HL-60 (cell line): ENCODE measurements around the gene ATF6.

Experiments used
- DNase-seq, 2 experiments: peaks; one replicate each; pipeline ENCODE4 v3.0.0-alpha.2; 2010 to 2020; ENCODE audit warnings: low read depth in 1 of 2, low spot score in 1 of 2
- H3K27ac ChIP-seq: fragments of 250-450 bp; sonication (Bioruptor Pico); replicated peaks from 2 replicates; pipeline ENCODE4 v1.5.1; 2020; ENCODE audit warnings: mild to moderate bottlenecking, moderate library complexity
- H3K27me3 ChIP-seq: fragments of 250-450 bp; sonication (Bioruptor Pico); 2 replicates; pipeline ENCODE4 v1.5.1; 2021; ENCODE audit warnings: mild to moderate bottlenecking, moderate library complexity; ENCODE audit not compliant: insufficient read depth, poor library complexity, severe bottlenecking
- H3K4me3 ChIP-seq: replicated peaks from 2 replicates; pipeline ENCODE4 v1.5.1; 2011; ENCODE audit warnings: mild to moderate bottlenecking, control low read depth, low read length; ENCODE audit not compliant: insufficient read depth
- CTCF ChIP-seq: IDR thresholded peaks from one replicate; pipeline ENCODE4 v1.5.1; 2011; ENCODE audit warnings: low read length, control low read depth, inconsistent platforms; ENCODE audit not compliant: insufficient read depth
- GABPA ChIP-seq: IDR thresholded peaks from 2 replicates; pipeline ENCODE4 v1.6.1; 2012; ENCODE audit warnings: low read depth
- POLR2AphosphoS5 ChIP-seq: IDR thresholded peaks from 2 replicates; pipeline ENCODE4 v1.6.1; 2012; ENCODE audit warnings: low read depth
- REST ChIP-seq: IDR thresholded peaks from 2 replicates; pipeline ENCODE4 v1.6.1; 2012; ENCODE audit warnings: low read depth; ENCODE audit not compliant: insufficient replicate concordance
- SPI1 ChIP-seq: IDR thresholded peaks from 2 replicates; pipeline ENCODE4 v1.6.1; 2012; ENCODE audit warnings: low read depth, mild to moderate bottlenecking, borderline replicate concordance

The ATF6 gene

GRCh38 chr1:161731241-161731640 is 34.9 kb upstream of the ATF6 start:
- TF ChIP-seq CTCF: no peak
- no peak for TF ChIP-seq REST
- no peak for TF ChIP-seq POLR2AphosphoS5
- no peak overlapping the region for H3K27ac ChIP-seq
- DNase-seq: no peak
- no peaks in the 10 kb centered on the region for H3K27me3 ChIP-seq
- no peak overlapping the region for H3K4me3 ChIP-seq

GRCh38 chr1:161731981-161732718 is 34.0 kb upstream of the ATF6 start:
- H3K4me3 ChIP-seq: no peak overlapping the region
- no peak for DNase-seq
- H3K27ac ChIP-seq: no peak overlapping the region
- H3K27me3 ChIP-seq: no peaks in the 10 kb centered on the region
- no peak for TF ChIP-seq GABPA
- TF ChIP-seq CTCF: no peak
- no peak for TF ChIP-seq SPI1
- no peak for TF ChIP-seq REST
- TF ChIP-seq POLR2AphosphoS5: no peak

- peak; percentile 44 to 73 for DNase-seq
- H3K27me3 ChIP-seq: no peaks in the 10 kb centered on the region
These were observed 32.6 kb upstream of the ATF6 start for GRCh38 chr1:161733526-161733925.

GRCh38 chr1:161735837-161736236 is 30.3 kb upstream of the ATF6 start:
- no peak overlapping the region for H3K4me3 ChIP-seq
- H3K27ac ChIP-seq: no peak overlapping the region
- DNase-seq: no peak
- H3K27me3 ChIP-seq: no peaks in the 10 kb centered on the region
- TF ChIP-seq POLR2AphosphoS5: no peak
- no peak for TF ChIP-seq CTCF
- no peak for TF ChIP-seq GABPA
- TF ChIP-seq SPI1: no peak
- TF ChIP-seq REST: no peak

More at GRCh38 chr1:161733526-161733925, 32.6 kb upstream of the ATF6 start:
- Histone ChIP-seq H3K27ac (no peak overlapping the region), H3K4me3 (no peak overlapping the region)
- TF ChIP-seq GABPA: no peak
